Caco-2 (cell line): Measurements from ENCODE around the gene FRY. TPM values are rescaled to one million over a fixed set of nuclear protein-coding genes. Genes with fewer than 3 reads are reported as not detected.
A peak's percentile ranks its signal among the peaks of the same experiment; 100 is the strongest.

Experiments
- BruUV-seq: library from RNA; stranded (reverse); fragments of 400-500 nt; replicated peaks from 2 replicates; lab custom pipeline; 2021; lab: Mats Ljungman, UMichigan
- CTCF ChIA-PET: fragments of 300-600 bp; sonication (Branson Sonifier 250); formaldehyde crosslinking; loops from one replicate; lab custom pipeline; 2022; ENCODE audit warnings: antibody characterized with exemption; lab: Charles Lee
- POLR2A ChIA-PET: fragments of 300-600 bp; sonication (Branson Sonifier 250); formaldehyde crosslinking; loops from one replicate; lab custom pipeline; 2022; ENCODE audit warnings: antibody characterized with exemption; lab: Charles Lee
- DNase-seq, 2 experiments: peaks; one replicate each; pipeline versions ENCODE4 v3.0.0 to v3.0.0-alpha.2; 2020 to 2022
- H3K27me3 ChIP-seq: replicated peaks from 2 replicates; pipeline ENCODE4 v1.6.0; 2011; ENCODE audit warnings: low read length; ENCODE audit not compliant: control insufficient read depth, insufficient read depth
- H3K36me3 ChIP-seq: 2 replicates; pipeline ENCODE4 v1.5.1; 2011; ENCODE audit warnings: low read length; ENCODE audit not compliant: control insufficient read depth, insufficient read depth
- H3K4me1 ChIP-seq: fragments of 250-450 bp; sonication (Bioruptor Pico); 2 replicates; pipeline ENCODE4 v1.5.1; 2020; ENCODE audit warnings: mild to moderate bottlenecking
- H3K4me3 ChIP-seq: 2 replicates; pipeline ENCODE4 v1.5.1; 2011; ENCODE audit warnings: low read depth, mild to moderate bottlenecking, control low read depth, low read length
- H3K9me3 ChIP-seq: fragments of 250-450 bp; sonication (Bioruptor Pico); 2 replicates; pipeline ENCODE4 v1.5.1; 2020; ENCODE audit warnings: mild to moderate bottlenecking, moderate library complexity
- H3K27ac Mint-ChIP-seq: one replicate; pipeline ENCODE4 v1.8.0; 2022; ENCODE audit warnings: mixed read lengths; ENCODE audit not compliant: unreplicated experiment
- H3K27me3 Mint-ChIP-seq: one replicate; pipeline ENCODE4 v1.8.0; 2022; ENCODE audit warnings: mixed read lengths; ENCODE audit not compliant: insufficient read depth, unreplicated experiment
- H3K36me3 Mint-ChIP-seq: one replicate; pipeline ENCODE4 v1.8.0; 2022; ENCODE audit warnings: mild to moderate bottlenecking, mixed read lengths; ENCODE audit not compliant: insufficient read depth, unreplicated experiment
- H3K4me1 Mint-ChIP-seq: one replicate; pipeline ENCODE4 v1.8.0; 2022; ENCODE audit warnings: low read depth, mixed read lengths; ENCODE audit not compliant: unreplicated experiment
- H3K4me3 Mint-ChIP-seq: one replicate; pipeline ENCODE4 v1.8.0; 2022; ENCODE audit warnings: mild to moderate bottlenecking, moderate library complexity, mixed read lengths; ENCODE audit not compliant: unreplicated experiment
- H3K9me3 Mint-ChIP-seq: one replicate; pipeline ENCODE4 v1.8.0; 2022; ENCODE audit warnings: mixed read lengths; ENCODE audit not compliant: unreplicated experiment
- intact Hi-C: fragments of 100-400 bp; cut with micrococcal nuclease; formaldehyde crosslinking; loops from one replicate; pipeline ENCODE4 v1.10.0; 2022; ENCODE audit not compliant: unreplicated experiment
- total RNA-seq: library from RNA; stranded (reverse); gene quantifications from 2 replicates; pipeline ENCODE4 v1.2.3, GENCODE V29; 2022
- TF ChIP-seq, protein P1 (sequence below), 2 experiments: fragments of 200-600 bp in 1 of 2; IDR thresholded peaks; 1 replicate in 1 of 2; 2 replicates in 1 of 2; pipeline versions ENCODE4 v1.5.1 to v1.8.0; 2011 to 2022; ENCODE audit warnings: antibody characterized with exemption in 1 of 2, control low read depth in 1 of 2, inconsistent platforms in 1 of 2, low read depth in 1 of 2, low read length in 1 of 2, mild to moderate bottlenecking in 1 of 2, moderate library complexity in 1 of 2; ENCODE audit not compliant: insufficient read depth in 1 of 2, severe bottlenecking in 1 of 2, unreplicated experiment in 1 of 2

The FRY gene
- total RNA-seq, 1 experiment from 2014 or later, result 118 TPM

DNA sequence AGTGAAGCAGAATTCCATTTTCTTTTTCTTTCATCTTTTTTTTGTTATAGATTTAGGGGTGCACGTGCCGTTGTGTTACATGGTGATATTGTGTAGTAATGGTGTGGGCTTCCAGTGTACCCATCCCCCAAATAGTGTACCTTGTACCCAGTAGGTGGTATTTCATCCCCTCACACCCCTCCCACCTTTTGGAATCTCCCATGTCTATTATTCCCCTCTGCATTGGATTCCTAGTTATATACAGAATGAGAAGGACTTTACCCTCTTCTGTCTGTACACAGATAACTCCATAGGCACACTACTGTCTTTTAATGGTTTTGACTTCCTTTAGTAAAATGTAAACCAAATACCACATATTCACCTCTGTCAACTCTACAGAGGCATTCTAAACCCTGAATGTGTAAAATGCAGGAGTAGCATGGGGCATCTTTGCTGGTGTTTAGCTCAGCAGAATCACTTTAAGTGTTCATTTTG lies 28.0 kb downstream of the FRY start:
- Mint-ChIP-seq H3K4me3 (peak overlapping the region; percentile 61), H3K27me3 (no peaks in the 10 kb centered on the region), H3K9me3 (no peaks in the 10 kb centered on the region), H3K27ac (peak overlapping the region; percentile 89), H3K36me3 (no peaks in the 10 kb centered on the region), H3K4me1 (peaks cover 54% of the 10 kb centered on the region)
- POLR2A ChIA-PET, result interaction anchor here (0.6 kb wide), 1 partner anchor 30 kb away, joined by 13 read pairs; no protein-coding TSS in a partner anchor
- CTCF ChIA-PET, result no interaction called here
- no peaks in the 10 kb centered on the region for H3K9me3 ChIP-seq
- TF ChIP-seq, protein P1, sequence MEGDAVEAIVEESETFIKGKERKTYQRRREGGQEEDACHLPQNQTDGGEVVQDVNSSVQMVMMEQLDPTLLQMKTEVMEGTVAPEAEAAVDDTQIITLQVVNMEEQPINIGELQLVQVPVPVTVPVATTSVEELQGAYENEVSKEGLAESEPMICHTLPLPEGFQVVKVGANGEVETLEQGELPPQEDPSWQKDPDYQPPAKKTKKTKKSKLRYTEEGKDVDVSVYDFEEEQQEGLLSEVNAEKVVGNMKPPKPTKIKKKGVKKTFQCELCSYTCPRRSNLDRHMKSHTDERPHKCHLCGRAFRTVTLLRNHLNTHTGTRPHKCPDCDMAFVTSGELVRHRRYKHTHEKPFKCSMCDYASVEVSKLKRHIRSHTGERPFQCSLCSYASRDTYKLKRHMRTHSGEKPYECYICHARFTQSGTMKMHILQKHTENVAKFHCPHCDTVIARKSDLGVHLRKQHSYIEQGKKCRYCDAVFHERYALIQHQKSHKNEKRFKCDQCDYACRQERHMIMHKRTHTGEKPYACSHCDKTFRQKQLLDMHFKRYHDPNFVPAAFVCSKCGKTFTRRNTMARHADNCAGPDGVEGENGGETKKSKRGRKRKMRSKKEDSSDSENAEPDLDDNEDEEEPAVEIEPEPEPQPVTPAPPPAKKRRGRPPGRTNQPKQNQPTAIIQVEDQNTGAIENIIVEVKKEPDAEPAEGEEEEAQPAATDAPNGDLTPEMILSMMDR (IDR thresholded peaks at IDR 0.05; ENCODE audit: insufficient read depth in 1 of 2, low read depth in 1 of 2, low read length in 1 of 2, severe bottlenecking in 1 of 2, unreplicated experiment in 1 of 2), result no peak
- H3K27me3 ChIP-seq, result no peaks in the 10 kb centered on the region
- peaks cover 43% of the 10 kb centered on the region for H3K4me1 ChIP-seq
- DNase-seq, result peak; percentile 56 to 58
- H3K36me3 ChIP-seq, result no peaks in the 10 kb centered on the region
- H3K4me3 ChIP-seq, result no peak overlapping the region
- intact Hi-C loops, result loop anchor here (2.0 kb wide), 1 partner anchor 29 kb away; the partner anchor contains the start of gene FRY
- BruUV-seq, result no TSS peak

DNA sequence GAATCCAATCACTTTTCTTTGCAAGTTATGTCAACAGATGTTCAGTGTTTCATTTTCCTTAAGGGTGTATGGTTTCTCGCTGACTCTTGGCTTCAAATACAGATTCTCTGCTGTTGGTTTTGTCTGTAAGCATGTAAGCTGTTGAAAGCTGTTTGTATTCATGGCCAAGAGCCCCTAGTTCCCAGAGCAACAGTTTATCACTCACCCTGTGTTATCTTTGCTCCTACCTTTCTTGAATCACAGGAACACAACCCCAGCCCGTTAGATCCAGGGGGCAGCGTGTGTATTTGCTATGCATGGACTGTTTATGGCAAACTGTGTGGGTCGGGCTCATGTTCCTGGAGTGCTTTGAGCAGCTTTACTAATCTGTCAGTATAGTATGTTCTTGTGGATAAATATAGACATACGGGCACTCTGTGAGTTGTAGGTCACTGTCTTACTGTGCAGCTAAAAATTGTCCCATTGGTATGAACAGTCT lies 28.9 kb downstream of the FRY start:
- ChIA-PET POLR2A (no interaction called here), CTCF (no interaction called here)
- Mint-ChIP-seq H3K9me3 (no peaks in the 10 kb centered on the region), H3K27me3 (no peaks in the 10 kb centered on the region), H3K4me3 (peak overlapping the region; percentile 61), H3K27ac (peak overlapping the region; percentile 89), H3K36me3 (no peaks in the 10 kb centered on the region), H3K4me1 (peaks cover 55% of the 10 kb centered on the region)
- TF ChIP-seq, protein P1 (IDR thresholded peaks at IDR 0.05; ENCODE audit: insufficient read depth in 1 of 2, low read depth in 1 of 2, low read length in 1 of 2, severe bottlenecking in 1 of 2, unreplicated experiment in 1 of 2), result no peak
- DNase-seq, result no peak
- H3K4me1 ChIP-seq, result peaks cover 43% of the 10 kb centered on the region
- H3K36me3 ChIP-seq, result no peaks in the 10 kb centered on the region
- BruUV-seq, result no TSS peak
- intact Hi-C loops, result no loop called here
- H3K9me3 ChIP-seq, result no peaks in the 10 kb centered on the region
- no peaks in the 10 kb centered on the region for H3K27me3 ChIP-seq
- no peak overlapping the region for H3K4me3 ChIP-seq

DNA sequence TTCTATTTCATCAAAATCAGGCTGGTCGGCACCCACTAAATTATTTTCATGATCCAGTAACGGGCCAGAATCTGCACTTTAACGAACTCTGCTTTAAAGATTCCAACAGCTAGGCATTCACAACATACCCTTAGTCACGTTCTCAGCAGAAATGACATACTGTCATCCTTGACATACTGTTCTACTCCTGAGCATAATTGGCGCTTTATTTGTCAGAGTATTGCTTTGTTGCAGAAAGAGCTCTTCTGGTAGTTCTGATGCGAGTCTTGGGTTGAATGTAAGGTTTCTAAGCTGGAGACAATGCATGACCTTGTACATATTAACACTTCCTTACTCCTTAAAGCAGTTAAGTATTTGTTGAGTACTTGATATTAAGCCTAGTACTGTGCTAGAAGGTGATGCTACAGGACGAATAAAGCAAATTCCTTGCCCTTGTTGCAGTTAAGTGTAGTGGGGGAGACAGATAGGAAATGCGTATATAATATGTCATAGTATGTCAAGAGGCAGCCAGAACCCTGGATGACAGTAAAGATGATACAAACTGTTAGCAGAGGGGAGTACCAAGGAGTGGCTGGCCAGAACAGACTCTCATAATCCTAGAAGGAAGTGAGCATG lies 32.2 kb downstream of the FRY start:
- Mint-ChIP-seq H3K4me3 (no peak overlapping the region), H3K36me3 (no peaks in the 10 kb centered on the region), H3K27ac (no peak overlapping the region), H3K27me3 (no peaks in the 10 kb centered on the region), H3K9me3 (no peaks in the 10 kb centered on the region), H3K4me1 (peaks cover 57% of the 10 kb centered on the region)
- no TSS peak for BruUV-seq
- no peaks in the 10 kb centered on the region for H3K36me3 ChIP-seq
- DNase-seq, result no peak
- intact Hi-C loops, result no loop called here
- H3K9me3 ChIP-seq, result no peaks in the 10 kb centered on the region
- ChIA-PET CTCF (interaction anchor here (0.6 kb wide), 1 partner anchor 74 kb away, joined by 3 read pairs; no protein-coding TSS in a partner anchor), POLR2A (interaction anchor here (0.5 kb wide), 2 partner anchors 17 to 219 kb away, joined by 5 read pairs; no protein-coding TSS in a partner anchor)
- H3K4me3 ChIP-seq, result no peak overlapping the region
- TF ChIP-seq, protein P1 (IDR thresholded peaks at IDR 0.05; ENCODE audit: insufficient read depth in 1 of 2, low read depth in 1 of 2, low read length in 1 of 2, severe bottlenecking in 1 of 2, unreplicated experiment in 1 of 2), result no peak
- H3K4me1 ChIP-seq, result peaks cover 37% of the 10 kb centered on the region
- no peaks in the 10 kb centered on the region for H3K27me3 ChIP-seq
